Caco-2 (cell line): ENCODE results near the gene RAB35. TPM values are rescaled to one million over a fixed set of nuclear protein-coding genes. Genes with fewer than 3 reads are reported as not detected.

Experiments used
- BruUV-seq: library from RNA; stranded (reverse); fragments of 400-500 nt; replicated peaks from 2 replicates; lab custom pipeline; 2021; lab: Mats Ljungman, UMichigan
- CTCF ChIA-PET: fragments of 300-600 bp; sonication (Branson Sonifier 250); formaldehyde crosslinking; loops from one replicate; lab custom pipeline; 2022; ENCODE audit warnings: antibody characterized with exemption; lab: Charles Lee
- POLR2A ChIA-PET: fragments of 300-600 bp; sonication (Branson Sonifier 250); formaldehyde crosslinking; loops from one replicate; lab custom pipeline; 2022; ENCODE audit warnings: antibody characterized with exemption; lab: Charles Lee
- DNase-seq, 2 experiments: peaks; one replicate each; pipeline versions ENCODE4 v3.0.0 to v3.0.0-alpha.2; 2020 to 2022
- H3K27me3 ChIP-seq: replicated peaks from 2 replicates; pipeline ENCODE4 v1.6.0; 2011; ENCODE audit warnings: low read length; ENCODE audit not compliant: control insufficient read depth, insufficient read depth
- H3K36me3 ChIP-seq: 2 replicates; pipeline ENCODE4 v1.5.1; 2011; ENCODE audit warnings: low read length; ENCODE audit not compliant: control insufficient read depth, insufficient read depth
- H3K4me1 ChIP-seq: fragments of 250-450 bp; sonication (Bioruptor Pico); 2 replicates; pipeline ENCODE4 v1.5.1; 2020; ENCODE audit warnings: mild to moderate bottlenecking
- H3K4me3 ChIP-seq: 2 replicates; pipeline ENCODE4 v1.5.1; 2011; ENCODE audit warnings: low read depth, mild to moderate bottlenecking, control low read depth, low read length
- H3K9me3 ChIP-seq: fragments of 250-450 bp; sonication (Bioruptor Pico); 2 replicates; pipeline ENCODE4 v1.5.1; 2020; ENCODE audit warnings: mild to moderate bottlenecking, moderate library complexity
- H3K27ac Mint-ChIP-seq: one replicate; pipeline ENCODE4 v1.8.0; 2022; ENCODE audit warnings: mixed read lengths; ENCODE audit not compliant: unreplicated experiment
- H3K27me3 Mint-ChIP-seq: one replicate; pipeline ENCODE4 v1.8.0; 2022; ENCODE audit warnings: mixed read lengths; ENCODE audit not compliant: insufficient read depth, unreplicated experiment
- H3K36me3 Mint-ChIP-seq: one replicate; pipeline ENCODE4 v1.8.0; 2022; ENCODE audit warnings: mild to moderate bottlenecking, mixed read lengths; ENCODE audit not compliant: insufficient read depth, unreplicated experiment
- H3K4me1 Mint-ChIP-seq: one replicate; pipeline ENCODE4 v1.8.0; 2022; ENCODE audit warnings: low read depth, mixed read lengths; ENCODE audit not compliant: unreplicated experiment
- H3K4me3 Mint-ChIP-seq: one replicate; pipeline ENCODE4 v1.8.0; 2022; ENCODE audit warnings: mild to moderate bottlenecking, moderate library complexity, mixed read lengths; ENCODE audit not compliant: unreplicated experiment
- H3K9me3 Mint-ChIP-seq: one replicate; pipeline ENCODE4 v1.8.0; 2022; ENCODE audit warnings: mixed read lengths; ENCODE audit not compliant: unreplicated experiment
- CTCF ChIP-seq, 2 experiments: fragments of 200-600 bp in 1 of 2; IDR thresholded peaks; 1 replicate in 1 of 2; 2 replicates in 1 of 2; pipeline versions ENCODE4 v1.5.1 to v1.8.0; 2011 to 2022; ENCODE audit warnings: antibody characterized with exemption in 1 of 2, control low read depth in 1 of 2, inconsistent platforms in 1 of 2, low read depth in 1 of 2, low read length in 1 of 2, mild to moderate bottlenecking in 1 of 2, moderate library complexity in 1 of 2; ENCODE audit not compliant: insufficient read depth in 1 of 2, severe bottlenecking in 1 of 2, unreplicated experiment in 1 of 2
- intact Hi-C: fragments of 100-400 bp; cut with micrococcal nuclease; formaldehyde crosslinking; loops from one replicate; pipeline ENCODE4 v1.10.0; 2022; ENCODE audit not compliant: unreplicated experiment
- total RNA-seq: library from RNA; stranded (reverse); gene quantifications from 2 replicates; pipeline ENCODE4 v1.2.3, GENCODE V29; 2022

The RAB35 gene
- total RNA-seq, 1 experiment from 2014 or later, result 72.0 TPM

GRCh38 chr12:120119271-120119973 lies 2.9 kb upstream of the RAB35 start:
- Histone ChIP-seq H3K27me3 (no peaks in the 10 kb centered on the region), H3K9me3 (no peaks in the 10 kb centered on the region), H3K4me3 (no peak overlapping the region), H3K4me1 (peaks cover 26% of the 10 kb centered on the region), H3K36me3 (no peaks in the 10 kb centered on the region)
- Mint-ChIP-seq H3K27ac (no peak overlapping the region), H3K27me3 (no peaks in the 10 kb centered on the region), H3K4me1 (peaks cover 33% of the 10 kb centered on the region), H3K36me3 (peaks cover 54% of the 10 kb centered on the region), H3K9me3 (no peaks in the 10 kb centered on the region), H3K4me3 (no peak overlapping the region)
- POLR2A ChIA-PET, result interaction anchor here (1.0 kb wide), 1 partner anchor 81 kb away, joined by 6 read pairs; the partner anchor contains the start of gene RPLP0
- BruUV-seq, result no TSS peak
- CTCF ChIA-PET, result no interaction called here
- TF ChIP-seq CTCF (IDR thresholded peaks at IDR 0.05; ENCODE audit: insufficient read depth in 1 of 2, low read depth in 1 of 2, low read length in 1 of 2, severe bottlenecking in 1 of 2, unreplicated experiment in 1 of 2), result no peak
- intact Hi-C loops, result no loop called here
- no peak for DNase-seq

GRCh38 chr12:120118321-120119061 lies 1.9 kb upstream of the RAB35 start:
- Histone ChIP-seq H3K9me3 (no peaks in the 10 kb centered on the region), H3K36me3 (peaks cover 2% of the 10 kb centered on the region; the same call in 1 of the 2 replicates), H3K27me3 (no peaks in the 10 kb centered on the region), H3K4me3 (peak overlapping the region; percentile 86), H3K4me1 (peaks cover 26% of the 10 kb centered on the region)
- ChIA-PET POLR2A (interaction anchor here (0.5 to 2.6 kb wide), 5 partner anchors 82 to 174 kb away, joined by 3 to 36 read pairs (median 6); partner anchors contain the start of genes RNU4-1, RNU4-2 and RPLP0), CTCF (interaction anchor here (0.8 to 2.2 kb wide), 2 partner anchors 31 to 110 kb away, joined by 3 to 9 read pairs; no protein-coding TSS in a partner anchor)
- Mint-ChIP-seq H3K36me3 (peaks cover 54% of the 10 kb centered on the region), H3K27me3 (no peaks in the 10 kb centered on the region), H3K9me3 (no peaks in the 10 kb centered on the region), H3K27ac (peak overlapping the region; percentile 92), H3K4me1 (peaks cover 24% of the 10 kb centered on the region), H3K4me3 (peak overlapping the region; percentile 84)
- intact Hi-C loops, result no loop called here
- no peak for TF ChIP-seq CTCF (IDR thresholded peaks at IDR 0.05; ENCODE audit: insufficient read depth in 1 of 2, low read depth in 1 of 2, low read length in 1 of 2, severe bottlenecking in 1 of 2, unreplicated experiment in 1 of 2)
- DNase-seq, result no peak
- BruUV-seq, result no TSS peak

GRCh38 chr12:120117961-120118320 lies 1.4 kb upstream of the RAB35 start:
- no peak for DNase-seq
- Histone ChIP-seq H3K4me1 (peaks cover 26% of the 10 kb centered on the region), H3K9me3 (no peaks in the 10 kb centered on the region), H3K27me3 (no peaks in the 10 kb centered on the region), H3K4me3 (peak overlapping the region; percentile 86), H3K36me3 (peaks cover 2% of the 10 kb centered on the region; the same call in 1 of the 2 replicates)
- H3K4me3 Mint-ChIP-seq, result peak overlapping the region; percentile 84
- peaks cover 24% of the 10 kb centered on the region for H3K4me1 Mint-ChIP-seq
- POLR2A ChIA-PET, result interaction anchor here (0.5 to 2.6 kb wide), 6 partner anchors 13 to 184 kb away, joined by 3 to 36 read pairs (median 8); partner anchors contain the start of genes RNU4-1, RNU4-2, RPLP0 and SIRT4
- BruUV-seq, result TSS peak; percentile 76
- no peak for TF ChIP-seq CTCF (IDR thresholded peaks at IDR 0.05; ENCODE audit: insufficient read depth in 1 of 2, low read depth in 1 of 2, low read length in 1 of 2, severe bottlenecking in 1 of 2, unreplicated experiment in 1 of 2)
- H3K36me3 Mint-ChIP-seq, result peaks cover 59% of the 10 kb centered on the region
- peak overlapping the region; percentile 92 for H3K27ac Mint-ChIP-seq
- no peaks in the 10 kb centered on the region for H3K9me3 Mint-ChIP-seq
- no peaks in the 10 kb centered on the region for H3K27me3 Mint-ChIP-seq
- intact Hi-C loops, result no loop called here
- CTCF ChIA-PET, result interaction anchor here (0.8 to 2.2 kb wide), 3 partner anchors 31 to 110 kb away, joined by 3 to 11 read pairs (median 9); no protein-coding TSS in a partner anchor
